Effector CD4-positive, alpha-beta T cell (primary cell): ENCODE measurements around the gene C16orf92.
"Not testable (repeated sequence)": the region's sequence is repeated elsewhere in the genome, so short reads cannot be mapped to it uniquely, and the experiment has no call there.

Experiments used
- DNase-seq: peaks from one replicate; pipeline ENCODE4 v3.0.0-alpha.2; 2020

The C16orf92 gene

DNA sequence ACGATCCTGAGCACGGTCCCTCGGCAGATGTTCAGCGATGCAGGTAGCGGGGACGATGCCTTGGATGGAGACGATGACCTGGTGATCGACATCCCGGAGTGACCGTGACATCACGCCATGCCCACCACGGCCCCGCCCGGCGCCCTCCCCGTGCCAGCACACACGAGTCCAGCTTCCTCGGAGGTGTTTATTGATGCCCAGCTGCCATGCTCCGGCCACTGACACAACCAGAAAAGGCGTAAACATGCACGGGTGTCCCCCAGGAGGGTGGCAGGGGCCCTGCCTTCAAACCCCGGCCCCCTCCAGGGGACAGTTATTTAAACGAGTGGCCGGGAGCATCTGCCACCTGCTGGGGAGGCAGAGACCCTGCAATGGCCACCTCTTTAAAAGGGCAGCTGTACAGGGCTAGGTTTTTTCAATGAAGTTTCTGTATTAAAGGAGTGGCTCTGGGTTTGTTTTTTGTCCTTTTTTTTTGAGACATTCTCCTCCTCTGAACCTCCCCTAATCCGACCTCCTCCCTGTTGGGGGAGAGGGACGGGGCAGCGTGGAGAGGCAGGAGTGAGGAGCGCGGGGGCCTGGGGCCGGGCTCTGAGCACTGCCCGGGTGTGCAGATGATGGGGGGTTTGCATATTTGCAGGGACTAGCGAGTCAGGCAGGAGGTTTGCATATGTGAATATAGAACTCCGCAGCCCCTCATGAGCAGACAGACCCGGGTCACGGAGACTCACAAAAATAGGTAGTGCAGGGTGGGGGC, 17.5 kb upstream of the C16orf92 start:
- DNase-seq: no peak

DNA sequence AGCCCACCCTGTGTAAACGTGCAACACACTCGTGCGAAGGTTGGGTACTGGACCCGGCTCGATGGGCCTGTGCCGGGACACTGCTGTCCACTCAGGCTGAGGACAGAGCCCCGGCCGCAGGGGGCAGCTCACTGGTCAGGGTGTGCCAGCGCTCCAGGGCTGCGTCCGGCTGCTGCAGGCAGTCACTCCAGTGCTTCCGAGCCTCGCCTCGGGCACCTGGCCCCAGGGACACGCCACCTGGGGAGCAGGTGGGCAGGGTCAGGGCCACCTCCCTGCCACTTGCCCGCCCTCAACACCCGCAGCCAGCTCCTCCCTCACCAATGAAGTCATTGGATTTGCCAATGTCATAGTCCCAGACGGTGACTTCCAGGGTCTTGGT, 16.9 kb upstream of the C16orf92 start:
- no peak for DNase-seq

DNA sequence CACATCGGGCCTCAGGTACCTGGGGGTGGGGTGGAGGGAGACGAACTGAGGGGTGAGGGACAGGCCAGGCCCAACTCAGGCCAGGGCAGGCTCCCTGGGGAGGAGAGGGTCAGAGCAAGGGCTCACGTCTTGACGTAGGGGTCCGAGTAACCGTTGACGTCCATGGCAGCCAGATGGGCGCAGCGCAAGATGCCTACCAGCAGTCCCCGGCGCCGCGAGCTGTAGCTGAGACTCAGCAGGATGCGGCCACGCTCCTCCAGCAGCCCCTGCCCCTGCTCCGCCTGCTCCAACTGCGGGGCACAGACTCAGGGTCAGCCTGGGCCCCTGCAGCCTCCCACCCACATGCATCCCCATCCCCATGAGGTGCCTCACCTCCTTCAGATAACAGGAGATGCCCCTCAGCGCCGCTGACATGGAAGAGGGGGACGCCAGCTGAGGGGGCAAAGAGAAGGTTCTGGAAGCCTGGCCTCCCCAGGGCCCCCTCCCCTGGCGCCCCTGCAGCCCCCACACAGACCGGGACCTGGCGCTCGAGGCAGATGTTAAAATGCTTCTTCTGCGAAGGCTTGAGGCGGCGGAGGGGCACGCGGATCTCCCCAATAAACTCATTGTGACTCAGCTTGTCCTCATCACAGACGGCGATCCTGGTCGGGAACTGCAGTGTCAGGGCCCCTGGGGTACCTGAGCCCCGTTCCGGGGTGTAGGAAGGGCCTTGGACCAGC, 16.2 kb upstream of the C16orf92 start:
- no peak for DNase-seq

DNA sequence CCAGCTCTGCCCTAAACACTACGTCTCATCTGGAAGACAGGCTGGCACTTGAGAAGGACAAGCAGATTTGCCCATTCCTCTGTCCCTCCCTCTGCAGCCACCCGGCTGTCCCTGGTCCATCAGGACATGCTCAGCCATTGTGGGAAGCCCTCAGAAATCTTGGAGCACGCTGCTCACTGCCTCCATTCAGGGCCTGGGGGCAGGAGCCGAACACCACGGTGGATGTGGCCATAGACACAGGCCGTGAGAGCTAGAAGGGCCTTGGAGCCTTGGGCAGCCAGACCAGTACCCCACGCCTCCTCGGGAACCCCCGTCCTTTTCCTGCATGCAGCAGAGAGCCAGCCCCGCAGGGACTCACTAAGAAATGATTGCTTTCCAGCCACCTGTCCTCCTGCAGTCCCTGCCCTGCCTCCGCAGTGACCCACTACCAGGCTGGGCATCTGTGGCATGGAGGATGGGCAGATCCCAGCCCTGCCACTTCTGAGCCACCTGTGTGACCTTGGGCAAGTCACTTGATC, 15.6 kb upstream of the C16orf92 start:
- DNase-seq: no peak

DNA sequence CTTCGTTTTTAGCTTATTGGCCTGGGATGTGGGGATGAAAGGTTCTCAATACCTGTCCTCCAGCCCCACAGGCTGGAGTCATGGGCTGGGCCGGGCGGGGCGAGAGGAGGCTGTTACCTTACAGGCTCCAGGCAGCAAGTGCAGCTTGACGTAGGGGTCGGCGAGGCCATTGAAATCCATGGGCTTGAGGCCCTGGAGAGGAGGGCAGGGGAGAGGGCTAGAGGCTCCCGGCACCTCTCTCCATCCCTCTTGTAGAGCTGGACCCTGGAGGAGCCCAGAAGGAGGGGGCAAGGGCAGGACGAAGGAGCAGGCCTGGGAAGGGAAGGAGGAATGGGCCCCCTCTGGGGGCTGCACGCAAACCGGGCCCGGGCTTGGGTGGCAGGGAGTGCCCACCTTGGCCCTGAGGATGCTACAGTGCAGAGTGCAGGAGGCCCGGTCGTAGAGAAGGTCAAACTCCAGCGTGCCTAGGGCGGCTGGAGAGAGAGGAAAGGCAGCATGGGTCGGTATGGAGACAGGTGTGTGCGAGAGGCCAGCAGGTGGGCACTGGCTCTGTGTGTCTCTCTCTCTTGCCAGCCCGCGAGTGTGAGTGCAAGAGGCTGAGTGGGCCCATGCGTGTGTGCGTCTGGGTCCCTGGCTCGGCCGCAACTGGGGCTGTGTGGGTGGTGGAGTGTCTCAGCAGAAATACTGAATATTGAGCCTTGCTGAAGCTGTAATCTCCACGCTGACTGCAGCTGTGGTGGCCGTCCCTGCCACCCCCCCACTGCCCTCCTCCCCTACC, 13.7 kb upstream of the C16orf92 start:
- no peak for DNase-seq

DNA sequence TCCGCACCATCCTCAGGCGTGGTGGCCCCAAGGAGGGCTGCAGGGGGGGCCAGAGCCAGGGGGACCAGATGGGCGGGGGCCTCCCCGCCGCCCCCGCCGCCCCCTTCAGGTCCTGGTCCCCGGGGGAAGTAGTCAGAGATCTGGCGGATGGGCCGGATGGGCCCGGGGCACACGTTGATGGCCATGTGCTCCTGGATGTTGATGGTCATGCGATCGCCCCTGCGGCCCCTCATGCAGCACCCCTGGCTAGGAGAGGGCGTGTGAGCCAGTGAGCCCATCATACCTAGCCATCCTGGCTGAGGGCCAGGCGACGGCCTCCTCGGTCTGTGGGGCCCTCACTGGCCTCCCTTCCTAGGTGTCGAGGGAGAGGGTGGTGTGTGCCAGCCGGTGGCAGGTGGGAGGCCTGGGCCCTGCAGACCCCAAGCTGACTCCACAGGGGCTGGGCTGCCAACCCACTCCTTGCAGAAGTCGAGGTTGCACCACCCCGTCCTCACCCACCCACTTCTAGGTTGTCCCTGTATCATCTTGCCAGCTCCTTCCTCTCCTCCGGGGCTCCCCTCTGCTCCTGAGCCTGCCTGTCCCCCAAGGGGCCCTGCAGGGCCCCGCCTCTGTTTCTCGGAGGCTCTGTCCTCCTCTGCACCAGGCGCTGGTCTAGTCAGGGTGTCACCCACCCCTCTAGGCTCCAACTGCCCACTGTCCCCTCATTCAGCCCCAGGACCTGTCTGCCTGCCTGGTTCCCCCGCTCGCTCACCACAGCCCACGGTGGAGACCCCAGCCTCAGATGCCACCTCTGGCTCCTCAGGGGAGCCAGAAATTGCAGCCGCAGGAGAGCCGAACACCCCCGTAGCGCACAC, 12.8 kb upstream of the C16orf92 start:
- DNase-seq: no peak

DNA sequence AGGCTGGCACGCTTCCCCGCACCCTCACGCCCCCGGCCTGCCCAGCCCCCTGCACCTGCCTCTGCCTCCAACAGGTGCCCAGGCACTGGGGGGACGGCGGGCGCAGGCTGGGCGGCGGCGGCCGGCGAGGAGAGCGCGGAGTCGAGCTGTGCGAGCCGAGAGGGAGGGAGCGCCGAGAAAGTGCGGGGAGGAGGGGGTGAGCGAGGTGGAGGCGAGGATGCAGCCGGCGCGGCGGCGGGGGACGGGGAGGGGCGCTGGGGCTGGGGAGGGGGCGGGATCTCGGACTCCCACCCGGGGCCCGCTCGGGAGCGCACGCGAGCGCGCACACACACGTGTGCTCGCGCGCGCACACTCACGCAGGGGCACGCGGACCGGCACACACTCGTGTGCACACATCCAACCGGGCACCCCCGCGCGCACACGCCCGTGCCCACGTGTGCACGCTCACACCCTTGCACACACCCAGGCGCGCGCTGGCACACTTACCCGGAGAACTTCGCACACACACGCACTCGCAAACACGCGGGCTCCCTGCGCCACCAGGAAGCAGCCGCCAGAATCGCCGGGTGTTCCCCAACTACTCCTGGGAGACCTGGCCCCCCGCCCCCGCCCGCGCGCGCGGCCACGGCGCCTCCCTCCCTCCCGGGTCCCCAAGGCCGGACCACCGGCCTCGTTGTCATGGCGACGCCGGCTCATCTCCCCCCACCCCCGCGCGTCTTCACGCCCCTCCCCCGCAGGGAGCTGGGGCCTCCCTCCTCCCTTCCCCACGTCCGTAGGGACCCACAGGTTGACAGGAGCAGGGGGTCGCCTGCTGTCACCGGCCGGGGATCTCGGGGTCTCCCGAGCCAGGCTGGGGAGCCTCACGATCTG, 11.9 kb upstream of the C16orf92 start, which contains the start of gene DOC2A:
Gene DOC2A (minus strand): TSS at position 184 of the 870 bp plus-strand sequence. CDS start 805 bp downstream, outside the sequence.
- DNase-seq: no peak

DNA sequence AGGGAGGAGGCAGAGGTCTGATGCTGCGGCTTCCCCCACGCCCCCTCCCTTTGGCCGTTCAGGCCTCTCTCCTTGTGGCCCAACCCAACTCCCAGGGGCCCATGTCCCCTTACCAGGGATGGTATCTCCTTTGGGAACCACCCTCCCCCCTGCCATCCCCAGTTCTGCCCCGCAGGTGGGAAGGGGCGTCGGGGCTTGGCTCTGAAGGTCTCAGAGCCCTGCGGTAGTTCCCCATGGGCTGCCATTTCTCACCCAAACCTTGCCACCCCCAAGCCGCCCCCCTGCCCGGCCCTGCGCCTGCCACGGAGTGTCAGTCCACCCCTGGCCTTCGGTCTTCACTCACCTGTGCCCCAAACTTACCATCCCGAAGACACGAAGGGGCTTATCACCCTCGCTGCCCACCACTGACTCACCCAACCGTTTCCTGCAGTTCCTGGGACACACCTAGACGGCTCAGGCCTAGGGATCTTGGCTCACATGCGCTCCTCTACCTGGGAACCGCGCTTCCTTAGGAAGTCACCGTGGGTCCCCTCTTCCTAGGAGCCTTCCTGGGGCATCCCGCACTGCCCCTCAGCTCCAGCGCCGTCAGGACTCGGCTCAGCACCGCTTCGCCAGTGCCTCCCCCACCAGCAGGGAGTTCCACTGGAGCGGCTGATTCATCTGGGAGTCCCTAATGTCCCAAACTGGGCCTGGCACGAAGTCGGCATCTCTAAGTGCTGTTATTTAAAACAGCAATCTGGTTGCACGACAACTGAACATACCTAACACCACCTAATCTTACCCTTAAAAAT, 11.1 kb upstream of the C16orf92 start:
- DNase-seq: no peak

DNA sequence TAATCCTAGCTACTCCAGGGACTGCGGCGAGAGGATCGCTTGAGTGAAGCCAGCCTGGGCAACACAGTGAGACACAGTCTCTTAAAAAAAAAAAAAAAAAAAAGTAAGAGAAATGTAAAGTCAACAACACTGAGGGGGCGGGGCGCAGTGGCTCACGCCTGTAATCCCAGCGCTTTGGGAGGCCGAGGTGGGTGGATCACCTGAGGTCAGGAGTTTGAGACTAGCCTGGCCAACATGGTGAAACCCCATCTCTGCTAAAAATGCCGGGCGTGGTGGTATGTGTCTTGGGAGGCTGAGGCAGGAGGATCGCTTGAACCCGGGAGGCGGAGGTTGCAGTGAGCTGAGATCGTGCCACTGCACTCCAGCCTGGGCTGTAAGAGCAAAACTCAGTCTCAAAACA, 10.4 kb upstream of the C16orf92 start:
- DNase-seq: not testable (repeated sequence)

DNA sequence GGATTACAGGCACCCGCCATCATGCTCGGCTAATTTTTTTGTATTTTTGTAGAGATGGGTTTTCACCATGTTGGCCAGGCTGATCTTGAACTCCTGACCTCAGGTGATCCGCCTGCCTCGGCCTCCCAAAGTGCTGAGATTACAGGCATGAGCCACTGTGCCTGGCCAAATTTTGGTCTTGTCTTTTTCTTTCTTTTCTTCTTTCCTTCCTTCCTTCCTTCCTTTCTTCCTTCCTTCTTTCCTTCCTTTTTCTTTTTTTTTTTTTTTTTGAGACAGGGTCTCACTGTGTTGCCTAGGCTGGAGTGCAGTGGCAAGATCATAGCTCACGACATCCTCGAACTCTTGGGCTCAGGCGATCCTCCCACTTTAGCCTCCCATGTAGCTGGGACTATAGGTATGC, 7.5 kb upstream of the C16orf92 start:
- not testable (repeated sequence) for DNase-seq

DNA sequence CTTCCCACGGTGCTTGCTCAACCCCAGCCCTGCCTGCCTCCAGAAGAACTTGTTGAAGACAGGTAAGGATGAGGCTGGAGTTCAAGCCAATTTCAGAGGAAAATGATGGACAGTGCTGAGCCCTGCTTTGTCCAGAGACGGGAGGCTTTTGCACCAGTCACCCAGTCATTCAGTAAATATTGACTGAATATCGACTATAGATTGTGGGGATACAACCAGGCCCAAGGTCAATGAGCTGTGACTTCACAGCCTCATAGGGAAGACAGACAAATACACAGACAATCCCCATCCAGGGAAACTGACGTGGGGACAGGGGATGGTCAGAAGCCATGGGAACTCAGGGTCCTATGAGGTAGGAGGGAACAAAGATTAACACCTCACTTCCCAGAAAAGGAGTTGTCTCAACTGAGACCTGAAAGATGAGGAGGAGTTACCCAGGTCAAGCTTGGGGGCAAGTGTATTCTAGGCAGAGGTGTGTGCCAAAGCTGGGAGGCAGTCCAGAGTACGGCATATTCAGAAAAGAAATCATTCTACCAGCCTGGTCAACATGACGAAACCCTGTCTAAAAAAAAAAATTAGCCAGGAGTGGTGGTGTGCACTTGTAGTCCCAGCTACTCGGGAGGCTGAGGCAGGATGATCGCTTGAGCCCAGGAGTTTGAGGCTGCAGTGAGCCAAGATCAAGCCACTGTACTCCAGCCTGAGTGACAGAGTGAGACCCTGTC, 6.3 kb upstream of the C16orf92 start:
- DNase-seq: no peak

DNA sequence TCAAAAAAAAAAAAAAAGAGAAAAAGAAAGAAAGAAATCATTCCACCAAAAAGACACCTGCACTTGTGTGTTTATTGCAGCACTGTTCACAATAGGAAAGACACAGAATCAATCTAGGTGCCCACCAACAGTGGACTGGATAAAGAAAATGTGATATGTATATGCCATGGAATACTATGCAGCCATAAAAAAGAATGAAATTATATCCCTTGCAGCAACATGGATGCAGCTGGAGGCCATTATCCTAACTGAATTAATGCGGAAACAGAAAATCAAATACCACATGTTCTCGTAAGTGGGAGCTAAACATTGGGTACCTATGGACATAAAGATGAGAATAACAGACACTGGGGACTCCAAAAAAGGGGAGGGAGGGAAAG, 5.7 kb upstream of the C16orf92 start:
- no peak for DNase-seq

DNA sequence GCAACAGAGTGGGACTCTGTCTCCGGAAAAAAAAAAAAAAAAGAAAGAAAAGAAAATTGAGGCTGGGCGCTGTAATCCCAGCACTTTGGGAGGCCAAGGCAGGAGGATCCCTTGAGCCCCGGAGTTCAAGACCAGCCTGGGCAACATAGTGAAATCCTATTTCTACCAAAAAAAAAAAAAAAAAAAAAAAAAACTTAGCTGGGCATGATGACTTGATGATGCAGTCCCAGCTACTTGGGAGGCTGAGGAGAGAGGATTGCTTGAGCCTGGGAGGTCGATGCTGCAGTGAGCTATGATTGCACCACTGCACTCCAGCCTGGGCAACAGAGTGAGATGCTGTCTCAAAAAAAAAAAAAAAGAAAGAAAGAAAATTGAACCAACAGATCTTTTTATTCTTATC, 5.1 kb upstream of the C16orf92 start:
- DNase-seq: not testable (repeated sequence)

DNA sequence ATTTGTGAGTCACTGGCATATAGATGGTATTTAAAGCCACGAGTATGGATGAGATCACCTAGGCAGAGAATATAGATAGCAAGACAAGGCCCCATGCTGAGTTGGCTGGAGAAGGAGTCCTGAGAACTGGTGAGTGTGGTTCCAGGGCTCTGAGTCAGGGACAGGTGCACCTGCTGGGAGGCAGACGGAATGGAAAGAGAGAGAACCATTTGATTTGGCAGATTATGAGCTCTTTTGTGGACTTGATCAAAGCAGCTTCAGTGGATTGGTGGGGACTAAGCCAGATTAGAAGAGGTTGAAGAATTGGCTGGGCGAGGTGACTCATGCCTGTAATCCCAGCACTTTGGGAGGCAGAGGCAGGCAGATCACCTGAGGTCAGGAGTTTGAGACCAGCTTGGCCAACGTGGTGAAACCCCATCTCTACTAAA, 4.3 kb upstream of the C16orf92 start:
- no peak for DNase-seq

DNA sequence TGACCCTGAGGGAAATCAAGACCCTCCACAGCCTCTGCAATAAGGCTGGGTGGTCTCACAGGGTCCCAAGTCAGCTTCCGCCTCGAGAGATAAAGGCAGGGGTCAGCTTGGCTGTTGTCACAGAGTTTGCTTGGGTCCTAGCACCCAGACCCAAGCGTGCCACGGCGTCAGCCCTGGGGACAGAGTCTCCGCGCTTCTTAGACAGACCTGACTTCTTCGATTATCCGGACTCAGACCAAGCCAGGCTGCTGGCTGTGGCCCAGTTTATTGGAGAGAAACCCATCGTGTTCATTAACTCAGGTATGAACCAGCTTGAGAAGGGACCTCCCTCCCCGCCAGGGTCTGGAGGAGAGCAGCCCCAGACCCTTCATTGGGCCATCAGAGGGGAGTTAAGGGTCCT, 588 bp downstream of the C16orf92 start:
- no peak for DNase-seq

DNA sequence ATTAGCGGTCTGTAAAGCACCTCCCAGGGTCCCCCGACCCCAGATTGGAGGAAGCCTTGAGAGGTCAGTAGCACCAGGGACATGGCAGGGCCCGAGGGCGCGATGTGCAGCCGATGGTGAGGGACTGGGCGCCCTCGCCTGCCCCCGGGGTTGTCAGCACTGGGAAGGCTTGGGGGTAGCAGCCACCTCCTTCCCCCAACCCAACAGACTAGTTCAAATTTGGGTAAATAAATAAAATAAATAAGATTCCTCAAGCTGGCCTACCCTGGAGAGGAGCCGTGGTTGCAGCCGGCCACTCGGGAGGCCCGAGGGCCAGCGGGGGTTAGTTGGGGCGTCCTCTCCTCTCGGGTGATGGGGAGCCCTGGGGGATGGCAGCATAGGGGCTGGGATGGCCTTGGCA, 1.5 kb downstream of the C16orf92 start:
- no peak for DNase-seq

DNA sequence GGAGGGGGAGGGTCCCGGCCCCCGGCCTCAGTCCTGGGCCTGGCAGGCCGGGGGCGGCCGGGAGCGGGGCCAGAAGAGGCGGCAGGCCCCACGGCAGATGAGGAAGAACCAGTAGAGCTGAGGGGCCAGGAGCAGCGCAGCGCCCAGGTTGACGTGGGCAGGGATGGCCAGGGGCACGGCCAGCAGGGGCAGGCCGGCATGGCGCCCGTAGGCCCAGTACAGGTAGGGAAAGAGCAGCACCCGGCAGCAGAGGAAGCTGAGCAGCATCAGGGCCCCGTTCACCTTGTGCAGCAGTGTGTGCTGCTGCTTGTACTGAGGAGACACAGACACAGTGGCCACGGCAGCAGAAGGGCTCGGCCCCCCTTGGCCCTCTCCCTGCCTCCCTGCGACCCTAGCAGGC, 2.2 kb downstream of the C16orf92 start:
- DNase-seq: no peak

DNA sequence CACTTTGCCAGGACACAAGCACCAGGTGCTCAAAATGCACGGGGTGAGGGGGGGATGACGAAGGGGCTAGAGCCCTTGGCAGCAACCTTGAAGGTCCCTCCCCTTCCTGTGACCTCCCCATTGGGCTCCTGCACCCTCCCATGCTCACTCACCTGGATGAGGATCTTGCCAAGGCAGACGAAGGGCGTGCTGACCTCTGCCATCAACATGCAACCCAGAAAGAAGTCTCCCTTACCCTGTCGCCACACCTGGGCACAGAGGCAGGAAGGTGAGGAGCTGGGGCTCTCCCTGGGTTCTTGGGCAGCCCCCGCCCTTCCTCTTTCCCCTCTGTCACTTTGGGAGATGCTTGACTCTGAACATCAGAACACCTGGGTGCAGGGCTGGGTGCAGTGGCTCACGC, 2.6 kb downstream of the C16orf92 start:
- DNase-seq: no peak

DNA sequence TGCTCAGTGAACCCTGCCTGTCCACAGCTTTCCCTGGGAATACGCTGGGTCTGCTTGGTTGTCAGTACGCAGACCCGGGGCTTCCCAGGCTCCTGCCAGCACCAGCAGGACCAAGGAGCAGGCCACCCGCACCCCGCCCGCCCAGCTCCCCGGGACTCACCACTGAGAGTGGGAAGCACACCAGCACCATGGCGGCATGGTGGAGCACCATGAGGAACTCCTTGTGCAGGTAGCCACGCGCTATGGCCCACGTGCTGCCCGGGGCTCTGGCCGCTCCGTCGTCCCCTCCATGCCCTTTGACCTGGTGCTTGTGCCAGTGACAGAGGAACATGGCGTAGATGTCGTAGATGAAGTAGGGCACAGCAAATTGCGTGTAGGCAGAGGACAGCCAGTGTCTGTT, 3.5 kb downstream of the C16orf92 start:
- DNase-seq: no peak
